GM19372 (cell line): ENCODE data around the gene CD200R1.

Experiments used
- ATAC-seq: cut with Tn5 transposase; IDR thresholded peaks from one replicate; pipeline ENCODE4 v1.9.1; 2021; ENCODE audit warnings: mild to moderate bottlenecking, low read depth, moderate library complexity; ENCODE audit not compliant: unreplicated experiment

Gene CD200R1

GRCh38 chr3:112894258-112894657 lies 80.6 kb downstream of the CD200R1 start:
- no peak for ATAC-seq

GRCh38 chr3:112889357-112889756 lies 85.5 kb downstream of the CD200R1 start:
- ATAC-seq: no peak

GRCh38 chr3:112888381-112889085 lies 86.4 kb downstream of the CD200R1 start:
- no peak for ATAC-seq

- ATAC-seq: no peak
Measured at GRCh38 chr3:112884678-112885290, 90.1 kb downstream of the CD200R1 start.

- no peak for ATAC-seq
Measured at GRCh38 chr3:112881891-112882290, 93.0 kb downstream of the CD200R1 start.

GRCh38 chr3:112875561-112875960 lies 99.3 kb downstream of the CD200R1 start:
- no peak for ATAC-seq

- no peak for ATAC-seq
Measured at GRCh38 chr3:112874725-112875124, 100.2 kb downstream of the CD200R1 start.

GRCh38 chr3:112873632-112874031 lies 101.3 kb downstream of the CD200R1 start:
- ATAC-seq: no peak

- no peak for ATAC-seq
Measured at GRCh38 chr3:112871735-112872134, 103.2 kb downstream of the CD200R1 start.
